ENCODE data around the gene KRT8.
"Not testable (repeated sequence)": the region's sequence is repeated elsewhere in the genome, so short reads cannot be mapped to it uniquely, and the experiment has no call there.

The KRT8 gene

DNA sequence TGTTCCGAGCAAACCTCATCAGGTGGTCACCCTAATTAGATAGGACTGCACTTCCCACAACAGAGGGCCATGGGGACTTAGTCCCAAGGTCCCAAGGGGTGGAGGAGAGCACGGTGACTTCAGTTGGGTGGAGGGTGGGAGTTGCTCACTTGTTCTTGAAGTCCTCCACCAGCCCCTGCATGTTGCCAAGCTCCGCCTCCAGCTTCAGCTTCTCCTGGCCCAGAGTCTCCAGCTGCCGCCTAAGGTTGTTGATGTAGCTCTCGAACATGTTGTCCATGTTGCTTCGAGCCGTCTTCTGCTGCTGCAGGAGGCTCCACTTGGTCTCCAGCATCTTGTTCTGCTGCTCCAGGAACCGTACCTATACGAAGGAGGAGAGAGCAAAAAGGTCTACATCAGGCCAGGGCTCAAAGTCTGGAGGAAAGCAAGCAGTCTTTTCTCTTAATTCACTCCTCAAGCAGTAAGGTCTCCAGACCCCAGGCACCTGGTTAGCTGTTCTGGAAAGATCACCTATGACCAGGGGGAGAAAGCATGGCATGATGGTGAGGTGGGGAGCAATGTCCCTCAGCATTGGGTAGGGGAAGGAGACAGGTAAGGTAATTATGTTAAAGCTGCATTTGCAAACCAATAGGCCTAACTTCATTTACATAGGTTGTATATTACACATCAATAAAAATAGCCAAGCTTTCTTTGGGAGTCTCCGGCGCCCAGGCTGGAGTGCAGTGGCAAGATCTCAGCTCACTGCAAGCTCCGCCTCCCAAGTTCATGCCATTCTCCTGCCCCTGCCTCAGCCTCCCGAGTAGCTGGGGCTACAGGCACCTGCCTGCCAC, 2.9 kb downstream of the KRT8 start:
- no peak for DNase-seq (ENCODE audit: low read depth)

- DNase-seq (ENCODE audit: low read depth) = no peak
Observed at GRCh38 chr12:52900896-52901714, 3.8 kb downstream of the KRT8 start.

GRCh38 chr12:52900166-52900895, 4.5 kb downstream of the KRT8 start:
- no peak for DNase-seq (ENCODE audit: low read depth)

GRCh38 chr12:52899338-52900035, 5.4 kb downstream of the KRT8 start:
- DNase-seq (ENCODE audit: low read depth) = no peak

GRCh38 chr12:52896190-52897100, 8.4 kb downstream of the KRT8 start:
- DNase-seq (ENCODE audit: low read depth) = no peak

DNA sequence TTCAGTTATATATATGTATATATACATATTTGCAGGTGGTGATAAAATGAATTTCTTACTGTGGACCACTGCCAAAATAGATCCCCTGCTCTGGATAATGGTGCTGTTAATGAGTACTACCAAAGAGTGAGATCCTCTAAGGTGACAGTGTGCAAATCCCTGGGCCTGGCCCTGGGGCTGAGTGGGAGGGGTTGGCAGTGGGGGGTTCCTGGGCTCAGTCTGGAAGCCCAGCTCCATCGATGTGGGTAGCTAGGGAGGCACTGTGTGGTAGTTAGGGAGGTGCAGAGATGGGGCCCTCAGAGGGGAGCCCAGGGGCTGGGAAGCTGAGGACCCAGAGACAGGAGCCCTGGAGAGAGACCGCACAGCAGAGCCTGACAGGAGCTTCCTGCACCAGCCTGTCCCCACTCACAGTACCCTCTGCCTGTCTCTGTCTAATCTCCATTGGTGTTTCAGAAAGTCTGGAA, 9.1 kb downstream of the KRT8 start:
- no peak for DNase-seq (ENCODE audit: low read depth)

DNA sequence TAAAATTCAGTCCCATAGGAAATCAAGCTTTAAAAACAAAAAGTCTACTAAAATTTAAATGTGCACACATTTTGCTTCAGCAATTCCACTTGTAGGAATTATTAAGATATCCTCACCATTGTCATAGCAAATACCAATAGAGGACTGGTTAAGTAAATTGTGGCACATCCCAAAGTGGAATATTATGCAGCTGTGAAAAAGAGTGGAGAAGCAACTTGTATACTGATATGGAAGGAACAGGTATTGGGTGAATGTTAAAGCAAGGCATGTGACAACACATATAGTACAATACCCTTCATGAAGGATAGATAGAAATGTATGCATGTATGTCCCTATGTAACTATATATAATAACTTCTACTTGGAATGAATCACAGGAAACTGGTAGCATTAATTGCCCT, 11.9 kb downstream of the KRT8 start:
- DNase-seq (ENCODE audit: low read depth) = no peak

- no peak for DNase-seq (ENCODE audit: low read depth)
Observed at GRCh38 chr12:52892207-52892852, 12.5 kb downstream of the KRT8 start.

DNA sequence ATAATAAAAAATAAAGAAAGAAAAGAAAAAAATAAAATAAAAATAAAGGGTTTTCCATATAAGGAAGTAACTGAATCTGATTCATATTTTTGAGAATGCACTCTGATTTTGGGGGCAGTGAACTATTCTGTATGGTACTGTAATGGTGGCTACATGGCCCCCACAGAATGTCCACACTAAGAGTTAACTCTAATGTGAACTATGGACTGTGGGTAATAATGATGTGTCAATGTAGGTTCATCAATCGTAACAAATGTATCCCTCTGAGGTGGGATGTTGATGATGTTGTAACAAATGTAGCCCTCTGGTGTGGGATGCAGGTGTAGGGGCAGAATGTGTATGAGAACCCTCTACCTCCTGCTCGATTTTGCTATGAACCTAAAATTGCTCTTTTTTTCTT, 13.8 kb downstream of the KRT8 start:
- no peak for DNase-seq (ENCODE audit: low read depth)

DNA sequence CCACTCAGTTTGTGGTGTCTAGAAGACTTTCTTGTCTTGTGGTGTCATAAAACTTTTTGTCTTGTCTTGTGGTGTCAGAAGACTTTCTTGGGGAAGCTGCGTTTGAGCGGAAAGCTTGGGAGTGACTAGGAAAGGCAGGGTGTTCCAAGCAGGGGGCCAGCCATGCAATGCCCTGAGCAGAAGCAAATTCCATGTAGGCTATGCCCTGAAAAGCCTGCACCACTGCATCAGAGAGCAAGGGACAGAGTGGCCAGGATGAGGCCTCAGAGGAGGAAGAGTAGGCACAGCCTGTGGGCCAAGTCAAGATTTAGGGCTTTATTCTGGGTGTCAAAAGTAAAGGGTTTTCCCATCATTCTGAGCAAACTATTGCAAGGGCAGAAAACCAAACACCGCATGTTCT, 14.5 kb downstream of the KRT8 start:
- no peak for DNase-seq (ENCODE audit: low read depth)

DNA sequence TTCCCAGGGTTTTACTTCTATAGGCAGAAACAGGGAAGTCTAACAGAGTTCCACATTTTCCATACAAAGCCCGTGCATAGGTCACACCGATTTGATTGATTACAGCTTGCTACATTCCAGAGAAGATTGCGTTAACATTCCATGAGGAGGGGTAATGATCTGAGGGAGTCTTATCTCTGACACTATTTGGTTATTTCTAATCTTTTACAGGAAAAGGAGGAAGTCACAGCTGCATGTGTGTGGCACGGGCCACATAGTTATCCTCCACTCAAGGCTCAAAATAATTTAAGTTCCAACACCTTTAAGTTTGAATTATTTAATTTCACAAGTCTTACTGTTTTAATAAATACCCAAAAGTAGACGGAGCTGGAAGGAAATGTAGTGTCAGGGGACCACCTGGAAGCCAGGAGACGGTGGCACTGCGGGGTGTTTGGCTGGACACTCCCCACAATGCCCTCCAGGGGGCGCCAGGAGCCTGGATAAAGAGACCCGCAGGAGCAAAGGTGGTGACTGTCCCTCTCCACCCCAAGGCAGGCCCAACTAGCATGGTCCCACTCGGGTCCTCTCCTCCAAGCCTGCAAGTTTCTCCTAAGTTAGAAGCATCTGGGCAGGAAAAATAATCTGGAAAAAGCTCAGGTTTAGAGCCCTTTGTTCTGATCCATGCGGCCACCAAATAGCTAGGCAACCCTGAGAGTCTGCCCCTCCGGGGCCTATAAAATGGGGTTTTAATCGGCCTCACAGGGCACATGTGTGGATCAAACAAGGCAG, 20.2 kb downstream of the KRT8 start:
- DNase-seq (ENCODE audit: low read depth) = peak; percentile 70

DNA sequence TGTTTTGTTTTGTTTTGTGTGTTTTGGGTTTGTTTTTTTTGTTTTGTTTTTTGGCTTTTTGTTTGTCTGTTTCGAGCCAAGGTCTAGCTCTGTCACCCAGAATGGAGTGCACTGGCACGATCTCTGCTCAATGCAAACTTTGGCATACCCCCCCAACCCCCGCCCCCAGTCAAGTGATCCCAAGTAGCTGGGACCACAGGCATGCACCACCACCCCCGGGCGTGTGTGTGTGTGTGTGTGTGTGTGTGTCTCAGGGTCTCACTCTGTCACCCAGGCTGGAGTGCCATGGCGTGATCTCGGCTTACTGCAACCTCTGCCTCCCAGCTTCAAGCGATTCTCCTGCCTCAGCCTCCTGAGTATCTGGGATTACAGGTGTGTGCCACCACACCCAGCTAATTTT, 24.4 kb downstream of the KRT8 start:
- not testable (repeated sequence) for DNase-seq (ENCODE audit: low read depth)

DNA sequence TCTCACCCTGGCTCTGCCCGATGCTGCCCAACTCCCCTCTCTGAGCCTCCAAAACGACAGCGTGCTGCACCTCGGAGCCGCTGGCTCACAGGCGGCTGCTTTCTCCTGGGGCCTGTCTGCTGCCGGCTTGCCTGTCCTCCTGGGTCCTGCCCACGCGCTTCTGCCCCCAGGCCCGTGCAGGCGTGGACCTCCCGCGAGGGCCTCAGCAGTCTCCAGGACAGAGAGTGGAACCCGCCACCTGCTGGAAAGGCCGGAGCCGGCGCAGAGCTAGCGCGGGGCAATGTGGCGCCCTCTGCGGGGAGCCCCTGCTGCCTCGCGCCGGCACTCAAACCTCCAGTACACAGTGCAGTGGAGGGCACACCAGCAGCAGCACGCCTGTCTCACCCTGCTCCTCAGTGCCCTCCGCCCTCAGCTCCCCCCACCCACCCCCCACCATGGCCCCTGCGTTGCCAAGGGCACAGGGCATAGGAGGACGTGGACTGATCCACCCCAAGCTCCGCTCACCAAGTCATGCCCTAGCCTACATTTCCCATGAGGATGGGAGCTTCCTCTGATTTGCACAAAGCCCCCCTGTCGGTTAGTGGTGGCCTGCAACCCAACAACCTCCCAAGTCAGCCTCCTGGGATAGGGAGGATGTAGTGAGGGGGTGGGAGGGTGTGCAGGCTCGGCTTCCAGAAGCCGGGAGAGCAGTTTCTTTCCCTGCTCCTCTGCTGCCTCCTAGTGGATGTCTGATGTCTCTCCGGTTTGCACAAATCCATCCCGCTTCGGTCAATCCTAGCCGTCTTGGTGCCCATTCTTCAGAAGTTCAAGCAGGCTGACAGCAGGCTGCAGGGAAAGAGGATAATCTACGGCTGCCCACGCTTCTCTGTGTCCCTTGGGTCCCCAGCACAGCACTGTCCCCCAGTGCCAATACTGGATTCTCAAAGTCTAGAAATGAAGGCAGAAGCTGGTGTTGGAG, 25.2 kb downstream of the KRT8 start:
- DNase-seq (ENCODE audit: low read depth) = peak; percentile 55

DNA sequence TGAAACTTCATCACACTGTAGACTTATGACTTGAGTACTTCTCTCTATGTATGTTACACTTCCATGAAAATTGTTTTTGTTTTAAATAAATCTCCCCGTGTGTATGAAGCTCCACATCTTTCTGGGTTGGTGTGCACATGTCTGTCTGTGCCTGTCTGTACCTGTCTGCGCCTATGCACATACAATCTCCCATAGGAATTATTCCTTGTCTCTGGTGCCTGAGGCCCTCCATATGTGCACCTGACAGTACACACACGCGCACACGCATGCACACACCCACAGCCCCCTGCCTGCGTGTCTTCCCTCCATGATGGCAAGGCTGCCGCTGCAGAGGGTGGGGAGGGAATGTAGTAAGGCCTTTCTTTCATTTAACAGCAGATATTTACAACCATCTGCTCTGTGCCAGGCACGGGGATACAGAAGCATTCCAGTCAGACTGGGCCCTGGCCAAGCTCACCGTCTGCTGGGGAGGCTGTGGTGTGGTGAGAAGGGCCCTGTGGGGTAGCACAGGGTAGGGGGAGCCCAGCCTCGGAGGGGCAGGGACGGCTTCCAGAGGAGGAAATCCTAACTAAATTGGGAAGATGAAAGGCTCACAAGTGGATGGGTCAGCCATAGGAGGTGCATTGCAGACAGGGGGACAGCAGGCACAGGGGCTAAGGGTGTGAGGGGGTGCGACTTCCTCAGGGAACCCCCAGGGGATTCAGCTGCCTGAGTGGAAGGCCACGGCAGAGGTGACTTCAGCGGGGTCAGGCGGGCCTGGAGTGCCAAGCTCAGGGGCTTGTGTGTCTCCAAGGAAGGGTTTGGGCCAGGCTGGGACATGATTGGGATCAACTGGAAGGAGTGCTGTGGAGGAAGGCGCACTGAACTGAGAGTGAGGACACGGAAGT, 26.1 kb downstream of the KRT8 start:
- DNase-seq (ENCODE audit: low read depth) = no peak

DNA sequence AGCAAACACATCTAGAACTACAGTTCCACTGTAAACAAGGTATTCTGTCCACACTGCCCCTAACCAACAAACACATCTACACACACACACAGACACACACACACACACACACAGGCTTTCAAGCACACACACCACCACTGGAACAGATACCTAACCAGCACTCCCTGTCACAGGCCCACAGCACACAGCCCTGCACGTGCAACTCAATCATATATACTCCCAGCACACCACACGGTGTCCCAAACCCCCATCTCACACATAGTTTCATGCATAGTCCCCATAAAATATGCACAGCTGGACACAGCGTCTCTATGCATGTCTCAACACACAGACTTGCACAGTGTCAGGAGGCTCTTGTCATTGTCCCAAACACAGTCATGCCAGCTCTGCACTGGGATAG, 27.6 kb downstream of the KRT8 start:
- no peak for DNase-seq (ENCODE audit: low read depth)

GRCh38 chr12:52876372-52876771, 28.5 kb downstream of the KRT8 start:
- no peak for DNase-seq (ENCODE audit: low read depth)
